Measurements from ENCODE around the gene MMP21. TPM values are rescaled to one million over a fixed set of nuclear protein-coding genes. Genes with fewer than 3 reads are reported as not detected.

The MMP21 gene
- total and polyA plus RNA-seq, 2 of the 13 experiments (the other 11 are each of a cell fraction or from before 2014, with no cell fraction given): not detected

DNA sequence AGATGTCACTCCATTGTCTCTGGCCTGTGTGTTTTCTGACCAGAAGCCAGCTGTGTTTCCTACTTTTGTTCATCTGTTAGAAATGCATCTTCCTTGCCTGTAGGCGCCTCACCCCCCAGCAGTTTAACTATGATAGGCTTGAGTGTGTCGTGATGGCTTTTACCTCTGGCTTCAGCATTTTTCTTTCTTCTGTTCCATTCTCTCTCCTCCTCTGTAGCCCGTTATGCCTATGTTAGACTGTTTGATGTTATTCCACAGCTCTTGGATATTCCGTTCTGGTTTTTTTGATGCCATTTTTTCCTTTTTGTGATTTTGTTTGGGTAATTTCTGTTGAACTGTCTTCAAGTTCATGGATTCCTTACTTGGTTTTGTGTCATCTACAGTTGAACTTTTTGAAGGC, 17.9 kb downstream of the MMP21 start:
- intact Hi-C loops (cut with micrococcal nuclease; ENCODE audit: unreplicated experiment) (no loop called here), in situ Hi-C loops (cut with HindIII; ENCODE audit: extremely low pct_ligation_motif_present, low pct_unique_long_range_greater_than_20kb) (no loop called here)
- WGBS (ENCODE audit: low lambda C conversion rate): 95% methylated on average over 4 of the region's 4 CpGs
- TF ChIP-seq, protein P1, sequence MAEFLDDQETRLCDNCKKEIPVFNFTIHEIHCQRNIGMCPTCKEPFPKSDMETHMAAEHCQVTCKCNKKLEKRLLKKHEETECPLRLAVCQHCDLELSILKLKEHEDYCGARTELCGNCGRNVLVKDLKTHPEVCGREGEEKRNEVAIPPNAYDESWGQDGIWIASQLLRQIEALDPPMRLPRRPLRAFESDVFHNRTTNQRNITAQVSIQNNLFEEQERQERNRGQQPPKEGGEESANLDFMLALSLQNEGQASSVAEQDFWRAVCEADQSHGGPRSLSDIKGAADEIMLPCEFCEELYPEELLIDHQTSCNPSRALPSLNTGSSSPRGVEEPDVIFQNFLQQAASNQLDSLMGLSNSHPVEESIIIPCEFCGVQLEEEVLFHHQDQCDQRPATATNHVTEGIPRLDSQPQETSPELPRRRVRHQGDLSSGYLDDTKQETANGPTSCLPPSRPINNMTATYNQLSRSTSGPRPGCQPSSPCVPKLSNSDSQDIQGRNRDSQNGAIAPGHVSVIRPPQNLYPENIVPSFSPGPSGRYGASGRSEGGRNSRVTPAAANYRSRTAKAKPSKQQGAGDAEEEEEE (CRISPR knock-in tag; IDR thresholded peaks at IDR 0.05; ENCODE audit: borderline replicate concordance): no peak
- TF ChIP-seq SKI (IDR thresholded peaks at IDR 0.05; ENCODE audit: partially characterized antibody): no peak
- no peak for TF ChIP-seq POLR2G (IDR thresholded peaks at IDR 0.05; ENCODE audit: low read depth, low read length)
- TF ChIP-seq ZNF512B (CRISPR knock-in tag; IDR thresholded peaks at IDR 0.05; ENCODE audit: borderline replicate concordance): no peak
- TF ChIP-seq JARID2 (CRISPR knock-in tag; IDR thresholded peaks at IDR 0.05; ENCODE audit: insufficient replicate concordance): no peak
- TF ChIP-seq YEATS2 (CRISPR knock-in tag; IDR thresholded peaks at IDR 0.05; ENCODE audit: borderline replicate concordance): no peak
- TF ChIP-seq, protein P2, sequence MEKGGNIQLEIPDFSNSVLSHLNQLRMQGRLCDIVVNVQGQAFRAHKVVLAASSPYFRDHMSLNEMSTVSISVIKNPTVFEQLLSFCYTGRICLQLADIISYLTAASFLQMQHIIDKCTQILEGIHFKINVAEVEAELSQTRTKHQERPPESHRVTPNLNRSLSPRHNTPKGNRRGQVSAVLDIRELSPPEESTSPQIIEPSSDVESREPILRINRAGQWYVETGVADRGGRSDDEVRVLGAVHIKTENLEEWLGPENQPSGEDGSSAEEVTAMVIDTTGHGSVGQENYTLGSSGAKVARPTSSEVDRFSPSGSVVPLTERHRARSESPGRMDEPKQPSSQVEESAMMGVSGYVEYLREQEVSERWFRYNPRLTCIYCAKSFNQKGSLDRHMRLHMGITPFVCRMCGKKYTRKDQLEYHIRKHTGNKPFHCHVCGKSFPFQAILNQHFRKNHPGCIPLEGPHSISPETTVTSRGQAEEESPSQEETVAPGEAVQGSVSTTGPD (CRISPR knock-in tag; IDR thresholded peaks at IDR 0.05): no peak
- ChIA-PET CTCF (ENCODE audit: low intra/inter-chr PET ratio, low total read pairs) (no interaction called here), POLR2A (no interaction called here)
- no peaks in the 10 kb centered on the region for H3K9me3 ChIP-seq (ENCODE audit: low read length)
- FAIRE-seq (no peak), DNase-seq (ENCODE audit: low spot score) (no peak), ATAC-seq (no peak)
- H3K79me2 ChIP-seq (ENCODE audit: insufficient read depth, low read length): peaks cover 2% of the 10 kb centered on the region
- H3K4me1 ChIP-seq (ENCODE audit: insufficient read depth, low read length): no peaks in the 10 kb centered on the region
- H3K36me3 ChIP-seq (replicated peaks in 1 of 2; ENCODE audit: control insufficient read depth in 1 of 2, insufficient read depth in 2 of 2, low read length in 2 of 2): peaks cover 14 to 69% of the 10 kb centered on the region in 2 experiments
- no peaks in the 10 kb centered on the region for H3K27me3 ChIP-seq (ENCODE audit: control insufficient read depth in 1 of 2, insufficient read depth in 2 of 2, low read length in 2 of 2)
- no peak overlapping the region for H3K4me3 ChIP-seq (replicated peaks in 1 of 3; ENCODE audit: insufficient read depth in 1 of 3, low read depth in 2 of 3, low read length in 3 of 3)
- no peak overlapping the region for H3K4me2 ChIP-seq (ENCODE audit: low read depth, low read length)
- BruUV-seq (replicated peaks): no TSS peak
- no peaks in the 10 kb centered on the region for H4K20me1 ChIP-seq (ENCODE audit: insufficient read depth, low read length)
- no peak overlapping the region for H3K27ac ChIP-seq (ENCODE audit: extremely low read length, insufficient read depth, low read length)
- H3K9ac ChIP-seq (ENCODE audit: insufficient read depth, low read depth, low read length): no peak overlapping the region
- no peak overlapping the region for H2AFZ ChIP-seq (ENCODE audit: low read length)
